Stomach (tissue), 4 donors: Measurements from ENCODE around the gene ADAMTSL3.

Source experiments
- POLR2A ChIP-seq, 4 donors: fragments of 450-650 bp; IDR thresholded peaks; one replicate each; pipeline ENCODE4 v1.6.1; 2016; ENCODE audit warnings: antibody characterized with exemption in 4 of 4, control low read depth in 2 of 4, mild to moderate bottlenecking in 1 of 4, moderate library complexity in 1 of 4
- POLR2AphosphoS5 ChIP-seq, 3 donors: sonication (generic); formaldehyde crosslinking; IDR thresholded peaks; one replicate each; pipeline ENCODE4 v1.6.1; 2016; ENCODE audit warnings: antibody characterized with exemption in 3 of 3

DNA sequence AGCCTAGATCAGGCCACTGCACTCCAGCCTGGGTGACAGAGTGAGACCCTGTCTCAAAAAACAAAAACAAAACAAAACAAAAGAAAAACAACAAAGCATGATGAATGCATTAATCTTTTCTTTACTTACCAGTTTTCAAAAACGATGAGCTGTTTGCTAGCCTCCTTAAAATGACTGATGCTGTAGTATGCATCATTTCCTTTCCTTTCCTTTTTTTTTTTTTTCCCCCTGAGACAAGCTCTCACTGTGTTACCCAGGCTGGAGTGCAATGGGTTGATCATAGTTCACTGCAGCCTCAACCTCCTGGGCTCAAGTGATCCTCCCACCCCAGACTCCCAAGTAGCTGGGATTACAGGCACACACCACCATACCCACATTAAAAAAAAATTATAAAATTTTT is 202.0 kb downstream of the ADAMTSL3 start:
- TF ChIP-seq POLR2A (IDR thresholded peaks at IDR 0.05): no peak
- TF ChIP-seq POLR2AphosphoS5 (IDR thresholded peaks at IDR 0.05): no peak
